MM.1S (cell line): ENCODE data around the gene OR5M11.

Experiments used
- CTCF ChIP-seq: fragments of 300-600 bp; sonication (generic); IDR thresholded peaks from 2 replicates; pipeline ENCODE4 v1.5.1; 2016; ENCODE audit warnings: antibody characterized with exemption, low read length, mixed read lengths
- EZH2 ChIP-seq: fragments of 300-600 bp; sonication (generic); optimal IDR thresholded peaks from 2 replicates; pipeline ENCODE3; 2017; ENCODE audit warnings: low read depth, mild to moderate bottlenecking, antibody characterized with exemption, low read length, mixed read lengths

GRCh38 chr11:56531856-56532255 lies 11.2 kb downstream of the OR5M11 start:
- no peak for TF ChIP-seq CTCF
- TF ChIP-seq EZH2, result no peak
